ENCODE data around the gene ANKRD29.

The ANKRD29 gene

GRCh38 chr18:23570912-23571504 lies 91.7 kb downstream of the ANKRD29 start:
- no peak overlapping the region for H3K4me3 ChIP-seq (ENCODE audit: low read depth, low read length)
- TF ChIP-seq, protein P1, sequence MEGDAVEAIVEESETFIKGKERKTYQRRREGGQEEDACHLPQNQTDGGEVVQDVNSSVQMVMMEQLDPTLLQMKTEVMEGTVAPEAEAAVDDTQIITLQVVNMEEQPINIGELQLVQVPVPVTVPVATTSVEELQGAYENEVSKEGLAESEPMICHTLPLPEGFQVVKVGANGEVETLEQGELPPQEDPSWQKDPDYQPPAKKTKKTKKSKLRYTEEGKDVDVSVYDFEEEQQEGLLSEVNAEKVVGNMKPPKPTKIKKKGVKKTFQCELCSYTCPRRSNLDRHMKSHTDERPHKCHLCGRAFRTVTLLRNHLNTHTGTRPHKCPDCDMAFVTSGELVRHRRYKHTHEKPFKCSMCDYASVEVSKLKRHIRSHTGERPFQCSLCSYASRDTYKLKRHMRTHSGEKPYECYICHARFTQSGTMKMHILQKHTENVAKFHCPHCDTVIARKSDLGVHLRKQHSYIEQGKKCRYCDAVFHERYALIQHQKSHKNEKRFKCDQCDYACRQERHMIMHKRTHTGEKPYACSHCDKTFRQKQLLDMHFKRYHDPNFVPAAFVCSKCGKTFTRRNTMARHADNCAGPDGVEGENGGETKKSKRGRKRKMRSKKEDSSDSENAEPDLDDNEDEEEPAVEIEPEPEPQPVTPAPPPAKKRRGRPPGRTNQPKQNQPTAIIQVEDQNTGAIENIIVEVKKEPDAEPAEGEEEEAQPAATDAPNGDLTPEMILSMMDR (IDR thresholded peaks at IDR 0.05; ENCODE audit: borderline replicate concordance, insufficient read depth, low read depth, low read length), result no peak

DNA sequence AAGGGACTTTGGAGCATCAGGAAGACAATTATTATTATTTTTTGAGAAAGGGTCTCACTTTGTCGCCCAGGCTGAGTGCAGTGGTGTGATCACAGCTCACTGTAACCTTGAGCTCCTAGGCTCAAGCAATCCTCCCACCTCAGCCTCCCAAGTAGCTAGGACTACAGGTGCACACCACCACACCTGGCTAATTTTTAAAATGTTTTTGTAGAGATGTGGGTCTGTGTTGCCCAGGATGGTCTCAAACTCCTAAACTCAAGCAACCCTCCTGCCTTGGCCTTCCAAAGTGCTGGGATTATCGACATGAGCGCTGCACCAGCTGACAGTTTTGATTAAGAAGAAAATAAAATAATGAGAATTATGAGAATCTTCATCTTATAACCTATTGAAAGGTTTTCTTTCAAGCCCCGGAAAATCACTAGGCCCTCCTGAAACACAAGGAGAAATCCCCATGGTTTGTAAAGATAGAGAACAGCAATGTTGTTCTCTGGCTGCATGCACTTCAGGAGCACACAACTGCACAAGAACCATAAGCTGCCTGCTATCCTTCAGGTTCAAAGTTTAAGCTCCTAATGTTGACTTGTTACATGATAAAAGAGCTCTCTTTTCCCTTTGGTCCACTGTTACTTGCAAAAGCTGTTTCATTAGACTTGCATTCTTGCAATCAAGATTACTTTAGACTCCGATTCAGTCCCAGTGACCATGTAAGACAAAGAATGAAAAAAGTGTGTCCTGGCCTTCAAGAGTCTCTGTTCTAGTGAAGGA lies 93.2 kb downstream of the ANKRD29 start:
- H3K4me3 ChIP-seq (ENCODE audit: low read depth, low read length), result no peak overlapping the region
- TF ChIP-seq, protein P1 (IDR thresholded peaks at IDR 0.05; ENCODE audit: borderline replicate concordance, insufficient read depth, low read depth, low read length), result no peak

- TF ChIP-seq, protein P1 (IDR thresholded peaks at IDR 0.05; ENCODE audit: borderline replicate concordance, insufficient read depth, low read depth, low read length), result no peak
- H3K4me3 ChIP-seq (ENCODE audit: low read depth, low read length), result no peak overlapping the region
Observed at GRCh38 chr18:23568281-23569138, 94.2 kb downstream of the ANKRD29 start.

GRCh38 chr18:23567671-23568070 lies 95.0 kb downstream of the ANKRD29 start:
- H3K4me3 ChIP-seq (ENCODE audit: low read depth, low read length), result no peak overlapping the region
- TF ChIP-seq, protein P1 (IDR thresholded peaks at IDR 0.05; ENCODE audit: borderline replicate concordance, insufficient read depth, low read depth, low read length), result no peak

- TF ChIP-seq, protein P1 (IDR thresholded peaks at IDR 0.05; ENCODE audit: borderline replicate concordance, insufficient read depth, low read depth, low read length), result no peak
- H3K4me3 ChIP-seq (ENCODE audit: low read depth, low read length), result no peak overlapping the region
Observed at GRCh38 chr18:23565916-23566547, 96.7 kb downstream of the ANKRD29 start.

DNA sequence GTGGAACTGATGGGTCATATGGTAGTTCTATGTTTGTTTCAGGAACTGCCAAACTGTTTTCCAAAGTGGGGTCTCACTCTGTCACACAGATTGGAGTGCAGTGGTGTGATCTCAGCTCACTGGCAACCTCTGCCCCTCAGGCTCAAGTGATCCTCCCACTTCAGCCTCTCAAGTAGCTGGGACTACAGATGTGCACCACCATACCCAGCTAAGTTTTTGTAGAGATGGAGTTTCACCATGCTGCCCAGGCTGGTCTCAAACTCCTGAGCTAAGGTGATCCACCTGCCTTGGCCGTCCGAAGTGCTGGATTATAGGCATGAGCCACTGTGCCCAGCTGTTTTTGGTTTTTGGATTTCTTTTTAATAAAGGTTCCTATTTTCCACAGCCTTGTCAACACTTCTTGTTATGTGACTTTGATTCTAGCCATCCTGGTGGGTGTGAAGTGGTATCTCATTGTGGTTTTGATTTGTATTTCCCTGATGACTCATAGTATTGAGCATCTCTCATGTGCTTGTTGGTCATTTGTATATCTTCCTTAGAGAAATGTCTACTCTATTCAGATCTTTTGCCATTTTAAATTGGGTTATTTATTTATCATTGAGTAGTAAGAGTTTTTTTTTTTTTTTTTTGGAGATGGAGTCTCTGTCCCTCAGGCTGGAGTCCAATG lies 99.2 kb downstream of the ANKRD29 start:
- TF ChIP-seq, protein P1 (IDR thresholded peaks at IDR 0.05; ENCODE audit: borderline replicate concordance, insufficient read depth, low read depth, low read length), result no peak
- no peak overlapping the region for H3K4me3 ChIP-seq (ENCODE audit: low read depth, low read length)
